PC-3 (cell line): Measurements from ENCODE around the gene CAMTA1. TPM values are rescaled to one million over a fixed set of nuclear protein-coding genes. Genes with fewer than 3 reads are reported as not detected.

Source experiments
- ATAC-seq: fragments of 200-7000 bp; cut with Tn5 transposase; 2 replicates; pipeline ENCODE4 v1.9.1; 2020; ENCODE audit warnings: mild to moderate bottlenecking, moderate library complexity
- BruUV-seq: library from RNA; stranded (reverse); fragments of 400-500 nt; replicated peaks from 2 replicates; lab custom pipeline; 2021; lab: Mats Ljungman, UMichigan
- CTCF ChIA-PET: fragments of 300-600 bp; sonication (Branson Sonifier 250); formaldehyde crosslinking; loops from one replicate; lab custom pipeline; 2022; ENCODE audit warnings: antibody characterized with exemption; lab: Charles Lee
- POLR2A ChIA-PET: fragments of 300-600 bp; sonication (Branson Sonifier 250); formaldehyde crosslinking; loops from one replicate; lab custom pipeline; 2022; ENCODE audit warnings: antibody characterized with exemption; ENCODE audit not compliant: unreplicated experiment; lab: Charles Lee
- DNase-seq: peaks from one replicate; pipeline ENCODE4 v3.0.0-alpha.2; 2015
- H2AFZ ChIP-seq: fragments of 300-600 bp; sonication (generic); 2 replicates; pipeline ENCODE4 v1.6.0; 2016; ENCODE audit warnings: antibody characterized with exemption, low read length
- H3F3A ChIP-seq: fragments of 300-600 bp; sonication (generic); one replicate; pipeline ENCODE4 v1.6.0; 2017; ENCODE audit warnings: antibody characterized with exemption, low read length, control low read depth, mild to moderate bottlenecking; ENCODE audit not compliant: unreplicated experiment
- H3K27ac ChIP-seq: fragments of 300-600 bp; sonication (generic); 2 replicates; pipeline ENCODE4 v1.5.1; 2016; ENCODE audit warnings: mild to moderate bottlenecking, low read length
- H3K27me3 ChIP-seq: fragments of 300-600 bp; sonication (generic); 2 replicates; pipeline ENCODE4 v1.6.1; 2016; ENCODE audit warnings: low read length, mixed read lengths
- H3K36me3 ChIP-seq: fragments of 300-600 bp; sonication (generic); 2 replicates; pipeline ENCODE4 v1.6.1; 2016; ENCODE audit warnings: low read depth, mixed run types, low read length, mixed read lengths
- H3K4me1 ChIP-seq: fragments of 300-600 bp; sonication (generic); 2 replicates; pipeline ENCODE4 v1.5.1; 2016; ENCODE audit warnings: low read length; ENCODE audit not compliant: insufficient read depth
- H3K4me2 ChIP-seq: fragments of 300-600 bp; sonication (generic); 2 replicates; pipeline ENCODE4 v1.6.0; 2016; ENCODE audit warnings: low read length
- H3K4me3 ChIP-seq: fragments of 300-600 bp; sonication (generic); 2 replicates; pipeline ENCODE4 v1.5.1; 2016; ENCODE audit warnings: mild to moderate bottlenecking, low read length, mixed read lengths
- H3K79me2 ChIP-seq: fragments of 300-600 bp; sonication (generic); 2 replicates; pipeline ENCODE4 v1.6.1; 2017; ENCODE audit warnings: low read length, mixed read lengths
- H3K9ac ChIP-seq: fragments of 300-600 bp; sonication (generic); 2 replicates; pipeline ENCODE4 v1.6.0; 2016; ENCODE audit warnings: mild to moderate bottlenecking, low read length
- H3K9me2 ChIP-seq: fragments of 300-600 bp; sonication (generic); replicated peaks from 2 replicates; pipeline ENCODE4 v1.6.1; 2016; ENCODE audit warnings: mixed run types, low read length, mixed read lengths
- H3K9me3 ChIP-seq: fragments of 300-600 bp; sonication (generic); 2 replicates; pipeline ENCODE4 v1.6.1; 2016; ENCODE audit warnings: low read length, mixed read lengths
- H4K20me1 ChIP-seq: fragments of 300-600 bp; sonication (generic); 2 replicates; pipeline ENCODE4 v1.6.1; 2016; ENCODE audit warnings: low read length, mixed read lengths
- EZH2 ChIP-seq: fragments of 300-600 bp; sonication (generic); IDR thresholded peaks from one replicate; pipeline ENCODE4 v1.6.1; 2017; ENCODE audit warnings: antibody characterized with exemption, mild to moderate bottlenecking, low read length; ENCODE audit not compliant: unreplicated experiment
- EZH2phosphoT487 ChIP-seq: fragments of 300-600 bp; sonication (generic); IDR thresholded peaks from 2 replicates; pipeline ENCODE4 v1.6.1; 2018; ENCODE audit warnings: mild to moderate bottlenecking, antibody characterized with exemption, low read length, borderline replicate concordance
- intact Hi-C: fragments of 100-400 bp; cut with micrococcal nuclease; formaldehyde crosslinking; loops from 2 replicates; pipeline ENCODE4 v1.9.0; 2023
- total RNA-seq: library from RNA; depleted of rRNA; stranded (reverse); fragments of >200 nt; gene quantifications from 2 replicates; pipeline ENCODE4 v1.2.3, GENCODE V29; 2014
- TF ChIP-seq, protein P1 (sequence below): fragments of 300-600 bp; sonication (generic); conservative IDR thresholded peaks from 2 replicates; pipeline ENCODE4 v1.5.1; 2017; ENCODE audit warnings: antibody characterized with exemption, low read depth, mild to moderate bottlenecking, low read length

CAMTA1 gene
- total RNA-seq, 1 experiment from 2014 or later = 40.8 TPM

DNA sequence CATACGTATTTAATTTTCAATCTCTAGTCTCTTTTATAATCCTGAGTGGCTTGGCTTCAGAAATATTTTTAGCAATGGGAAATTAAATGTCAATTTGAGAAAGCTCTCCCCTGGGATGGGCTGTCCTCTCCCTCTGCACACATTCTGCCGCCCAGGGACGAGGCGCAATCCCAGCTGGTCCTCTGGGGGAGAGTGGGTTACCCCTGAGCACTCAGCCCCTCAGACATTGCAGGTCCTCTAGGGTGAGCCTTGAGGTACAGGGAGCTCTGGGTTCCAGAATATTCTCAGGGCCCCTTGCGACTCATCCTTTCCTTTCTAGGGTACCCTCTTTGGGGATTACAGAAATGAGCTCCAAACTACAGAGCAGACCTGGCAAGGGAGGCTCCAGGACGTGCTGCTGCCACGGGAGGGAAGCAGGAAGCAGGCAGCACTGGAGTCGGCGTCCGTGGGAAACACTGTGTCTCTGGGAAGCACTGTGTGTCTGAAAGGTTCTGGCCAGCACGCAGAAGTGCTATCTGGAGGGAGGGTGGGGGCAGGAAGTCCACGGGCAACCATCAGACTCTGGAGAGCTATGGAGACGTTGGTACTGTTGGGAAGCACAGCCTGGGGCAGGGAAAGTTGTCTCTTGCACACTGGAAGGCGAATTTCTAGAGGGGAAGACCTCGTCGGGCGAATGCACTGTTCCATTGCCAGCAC is 642.5 kb downstream of the CAMTA1 start:
- Histone ChIP-seq H3K79me2 (no peaks in the 10 kb centered on the region), H3K27me3 (peaks cover 22% of the 10 kb centered on the region), H3K4me2 (no peak overlapping the region), H3K4me1 (no peaks in the 10 kb centered on the region), H3K9me3 (no peaks in the 10 kb centered on the region), H4K20me1 (no peaks in the 10 kb centered on the region), H3K9me2 (no peaks in the 10 kb centered on the region), H3K27ac (no peak overlapping the region), H3K9ac (no peak overlapping the region), H2AFZ (no peak overlapping the region), H3K4me3 (no peak overlapping the region), H3K36me3 (no peaks in the 10 kb centered on the region), H3F3A (no peaks in the 10 kb centered on the region)
- intact Hi-C loops = no loop called here
- DNase-seq = no peak
- BruUV-seq = no TSS peak
- TF ChIP-seq, protein P1, sequence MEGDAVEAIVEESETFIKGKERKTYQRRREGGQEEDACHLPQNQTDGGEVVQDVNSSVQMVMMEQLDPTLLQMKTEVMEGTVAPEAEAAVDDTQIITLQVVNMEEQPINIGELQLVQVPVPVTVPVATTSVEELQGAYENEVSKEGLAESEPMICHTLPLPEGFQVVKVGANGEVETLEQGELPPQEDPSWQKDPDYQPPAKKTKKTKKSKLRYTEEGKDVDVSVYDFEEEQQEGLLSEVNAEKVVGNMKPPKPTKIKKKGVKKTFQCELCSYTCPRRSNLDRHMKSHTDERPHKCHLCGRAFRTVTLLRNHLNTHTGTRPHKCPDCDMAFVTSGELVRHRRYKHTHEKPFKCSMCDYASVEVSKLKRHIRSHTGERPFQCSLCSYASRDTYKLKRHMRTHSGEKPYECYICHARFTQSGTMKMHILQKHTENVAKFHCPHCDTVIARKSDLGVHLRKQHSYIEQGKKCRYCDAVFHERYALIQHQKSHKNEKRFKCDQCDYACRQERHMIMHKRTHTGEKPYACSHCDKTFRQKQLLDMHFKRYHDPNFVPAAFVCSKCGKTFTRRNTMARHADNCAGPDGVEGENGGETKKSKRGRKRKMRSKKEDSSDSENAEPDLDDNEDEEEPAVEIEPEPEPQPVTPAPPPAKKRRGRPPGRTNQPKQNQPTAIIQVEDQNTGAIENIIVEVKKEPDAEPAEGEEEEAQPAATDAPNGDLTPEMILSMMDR = no peak
- TF ChIP-seq EZH2phosphoT487 (no peak), EZH2 (no peak)
- ChIA-PET POLR2A (no interaction called here), CTCF (interaction anchor here (0.6 kb wide), 1 partner anchor 27 kb away, joined by 3 read pairs; no protein-coding TSS in a partner anchor)
- ATAC-seq = no peak

DNA sequence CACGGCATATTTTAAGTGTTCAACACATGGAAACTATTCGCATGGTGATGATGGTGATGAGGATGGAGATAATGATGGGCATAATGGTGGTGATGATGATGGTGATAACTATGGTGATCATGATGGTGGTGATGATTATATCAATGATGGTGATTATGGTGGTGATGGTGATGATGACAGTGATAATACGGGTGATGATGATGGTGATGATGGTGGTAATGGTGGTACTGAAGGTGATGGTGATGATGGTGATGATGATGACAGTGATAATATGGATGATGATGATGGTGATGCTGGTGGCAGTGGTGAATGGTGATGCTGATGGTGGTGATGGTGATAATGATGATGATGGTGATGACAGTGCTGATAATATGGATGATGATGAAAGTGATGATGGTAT is 644.0 kb downstream of the CAMTA1 start:
- TF ChIP-seq EZH2phosphoT487 = no peak
- no peak for TF ChIP-seq EZH2
- TF ChIP-seq, protein P1 = no peak
- H3K4me1 ChIP-seq = no peaks in the 10 kb centered on the region
- no peak overlapping the region for H3K4me2 ChIP-seq
- no peaks in the 10 kb centered on the region for H3F3A ChIP-seq
- BruUV-seq = no TSS peak
- H3K9me3 ChIP-seq = no peaks in the 10 kb centered on the region
- CTCF ChIA-PET = no interaction called here
- no peak overlapping the region for H3K9ac ChIP-seq
- POLR2A ChIA-PET = no interaction called here
- no peak overlapping the region for H3K27ac ChIP-seq
- H2AFZ ChIP-seq = no peak overlapping the region
- DNase-seq (no peak), ATAC-seq (no peak)
- no peaks in the 10 kb centered on the region for H3K9me2 ChIP-seq
- no peaks in the 10 kb centered on the region for H3K36me3 ChIP-seq
- no peaks in the 10 kb centered on the region for H4K20me1 ChIP-seq
- no peaks in the 10 kb centered on the region for H3K79me2 ChIP-seq
- intact Hi-C loops = no loop called here
- H3K4me3 ChIP-seq = no peak overlapping the region
- H3K27me3 ChIP-seq = peaks cover 22% of the 10 kb centered on the region

DNA sequence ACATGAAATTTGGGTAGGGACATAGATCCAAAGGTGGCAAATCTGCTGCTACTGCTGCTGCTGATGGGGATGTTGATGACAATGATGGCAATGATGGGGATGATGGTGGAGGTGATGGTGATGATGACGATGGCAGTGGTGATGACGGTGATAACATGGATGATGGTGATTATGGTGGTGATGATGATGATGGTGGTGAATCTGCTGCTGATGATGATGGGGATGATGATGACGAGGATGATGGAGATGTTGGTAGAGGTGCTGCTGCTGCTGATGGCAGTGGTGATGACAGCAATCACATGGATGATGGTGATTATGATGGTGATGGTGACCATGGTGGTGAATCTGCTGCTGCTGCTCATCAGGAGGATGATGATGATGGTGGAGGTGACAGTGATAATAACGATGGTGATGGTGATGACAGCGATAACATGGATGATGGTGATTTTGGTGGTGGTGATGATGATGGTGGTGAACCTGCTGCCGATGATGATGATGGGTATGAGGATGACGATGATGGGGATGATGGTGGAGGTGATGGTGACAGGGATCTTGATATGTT is 644.9 kb downstream of the CAMTA1 start:
- ChIA-PET POLR2A (no interaction called here), CTCF (no interaction called here)
- BruUV-seq = no TSS peak
- no peak overlapping the region for H3K9ac ChIP-seq
- no peaks in the 10 kb centered on the region for H3K9me2 ChIP-seq
- H3K27me3 ChIP-seq = peaks cover 22% of the 10 kb centered on the region
- no peak overlapping the region for H3K4me2 ChIP-seq
- ATAC-seq = no peak
- no peak for DNase-seq
- H3K79me2 ChIP-seq = no peaks in the 10 kb centered on the region
- no peak for TF ChIP-seq EZH2phosphoT487
- TF ChIP-seq, protein P1 = no peak
- TF ChIP-seq EZH2 = no peak
- no peaks in the 10 kb centered on the region for H3K9me3 ChIP-seq
- no peak overlapping the region for H3K4me3 ChIP-seq
- no peaks in the 10 kb centered on the region for H3K36me3 ChIP-seq
- H3F3A ChIP-seq = no peaks in the 10 kb centered on the region
- no peak overlapping the region for H2AFZ ChIP-seq
- no peak overlapping the region for H3K27ac ChIP-seq
- no peaks in the 10 kb centered on the region for H3K4me1 ChIP-seq
- no peaks in the 10 kb centered on the region for H4K20me1 ChIP-seq
- intact Hi-C loops = no loop called here
